Raji (cell line): ENCODE data around the gene IPCEF1.

ENCODE experiments used
- POLR2A ChIP-seq: IDR thresholded peaks from 2 replicates; pipeline ENCODE4 v1.6.1; 2011; ENCODE audit warnings: low read depth, low read length, control low read depth; ENCODE audit not compliant: insufficient read depth

IPCEF1 gene

GRCh38 chr6:154257067-154257466 is 99.5 kb downstream of the IPCEF1 start:
- no peak for TF ChIP-seq POLR2A

- TF ChIP-seq POLR2A: no peak
Observed at GRCh38 chr6:154252678-154253077, 103.9 kb downstream of the IPCEF1 start.

GRCh38 chr6:154251116-154251515 is 105.5 kb downstream of the IPCEF1 start:
- TF ChIP-seq POLR2A: no peak

- no peak for TF ChIP-seq POLR2A
Observed at GRCh38 chr6:154249499-154250298, 106.9 kb downstream of the IPCEF1 start.

GRCh38 chr6:154247119-154247861 is 109.3 kb downstream of the IPCEF1 start:
- TF ChIP-seq POLR2A: no peak

GRCh38 chr6:154246723-154247118 is 109.9 kb downstream of the IPCEF1 start:
- no peak for TF ChIP-seq POLR2A

GRCh38 chr6:154245506-154245905 is 111.1 kb downstream of the IPCEF1 start:
- no peak for TF ChIP-seq POLR2A

- no peak for TF ChIP-seq POLR2A
Observed at GRCh38 chr6:154243793-154244750, 112.5 kb downstream of the IPCEF1 start.

GRCh38 chr6:154242617-154243357 is 113.8 kb downstream of the IPCEF1 start:
- no peak for TF ChIP-seq POLR2A

- TF ChIP-seq POLR2A: no peak
Observed at GRCh38 chr6:154241581-154241980, 115.0 kb downstream of the IPCEF1 start.

- no peak for TF ChIP-seq POLR2A
Observed at GRCh38 chr6:154239392-154239791, 117.2 kb downstream of the IPCEF1 start.

GRCh38 chr6:154238831-154239230 is 117.8 kb downstream of the IPCEF1 start:
- TF ChIP-seq POLR2A: no peak

- no peak for TF ChIP-seq POLR2A
Observed at GRCh38 chr6:154236646-154237301, 119.8 kb downstream of the IPCEF1 start.
